HepG2 (cell line): ENCODE data around the gene SKI.
A peak's percentile ranks its signal among the peaks of the same experiment; 100 is the strongest.

Source experiments
- SAFB2 ChIP-seq: sonication (generic); formaldehyde crosslinking; IDR thresholded peaks from 2 replicates; pipeline ENCODE4 v1.5.1; 2020; ENCODE audit warnings: missing genetic modification reagents, low read depth, mild to moderate bottlenecking, borderline replicate concordance
- ZNF343 ChIP-seq: sonication (generic); formaldehyde crosslinking; IDR thresholded peaks from 2 replicates; pipeline ENCODE4 v1.4.0; 2020; ENCODE audit warnings: mild to moderate bottlenecking, missing genetic modification reagents
- TF ChIP-seq, protein P1 (sequence below): sonication (generic); formaldehyde crosslinking; IDR thresholded peaks from 2 replicates; pipeline ENCODE4 v1.5.0; 2020; ENCODE audit warnings: mild to moderate bottlenecking, missing genetic modification reagents, moderate library complexity

DNA sequence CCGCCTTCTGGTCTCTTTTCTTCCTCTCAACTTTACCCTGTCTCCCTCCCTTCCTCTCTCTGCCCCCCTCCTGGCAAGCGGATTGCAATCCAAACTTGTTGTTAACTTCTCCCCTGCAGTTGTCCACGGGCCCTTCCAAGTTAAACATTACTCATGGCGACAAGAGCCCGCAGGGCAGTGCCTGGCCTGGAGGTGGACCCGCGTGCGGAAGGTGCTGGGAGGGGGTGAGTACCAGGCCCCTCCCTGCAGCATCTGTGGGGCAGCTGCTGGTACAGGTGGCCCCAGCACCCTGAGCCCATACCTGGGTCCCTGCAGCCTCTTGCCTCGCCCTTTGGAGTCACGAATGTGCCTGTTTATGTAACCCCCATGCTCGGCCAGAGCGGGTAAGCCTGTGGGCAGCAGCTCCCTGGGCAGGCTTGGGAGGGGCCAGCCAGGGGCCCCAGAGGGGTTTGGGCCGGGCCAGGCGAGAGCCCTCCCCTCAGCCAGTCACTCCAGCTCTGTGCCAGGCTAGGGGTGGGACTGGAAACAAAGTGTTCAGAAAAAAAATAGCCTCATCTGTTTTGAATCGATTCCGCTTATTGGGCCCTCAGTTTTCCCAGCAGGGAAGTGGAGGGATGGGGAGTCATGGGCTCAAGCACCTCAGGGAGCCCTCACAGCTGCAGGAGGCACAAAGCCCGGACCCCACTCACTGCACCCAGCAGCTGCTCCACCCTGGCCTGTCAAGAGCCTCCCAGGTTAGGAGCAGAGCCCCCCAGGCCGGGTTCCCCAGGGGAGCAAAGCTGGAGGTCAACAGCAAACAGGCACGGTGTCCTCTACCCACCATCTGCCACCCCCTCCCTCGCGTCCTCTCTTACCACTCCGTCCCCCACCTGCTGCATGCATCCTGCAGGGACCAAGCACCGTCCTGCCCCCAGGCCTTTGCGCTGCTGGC is 19.5 kb upstream of the SKI start:
- TF ChIP-seq SAFB2 (peak; percentile 30; the same call in 1 of the 2 replicates), ZNF343 (no peak)
- TF ChIP-seq, protein P1, sequence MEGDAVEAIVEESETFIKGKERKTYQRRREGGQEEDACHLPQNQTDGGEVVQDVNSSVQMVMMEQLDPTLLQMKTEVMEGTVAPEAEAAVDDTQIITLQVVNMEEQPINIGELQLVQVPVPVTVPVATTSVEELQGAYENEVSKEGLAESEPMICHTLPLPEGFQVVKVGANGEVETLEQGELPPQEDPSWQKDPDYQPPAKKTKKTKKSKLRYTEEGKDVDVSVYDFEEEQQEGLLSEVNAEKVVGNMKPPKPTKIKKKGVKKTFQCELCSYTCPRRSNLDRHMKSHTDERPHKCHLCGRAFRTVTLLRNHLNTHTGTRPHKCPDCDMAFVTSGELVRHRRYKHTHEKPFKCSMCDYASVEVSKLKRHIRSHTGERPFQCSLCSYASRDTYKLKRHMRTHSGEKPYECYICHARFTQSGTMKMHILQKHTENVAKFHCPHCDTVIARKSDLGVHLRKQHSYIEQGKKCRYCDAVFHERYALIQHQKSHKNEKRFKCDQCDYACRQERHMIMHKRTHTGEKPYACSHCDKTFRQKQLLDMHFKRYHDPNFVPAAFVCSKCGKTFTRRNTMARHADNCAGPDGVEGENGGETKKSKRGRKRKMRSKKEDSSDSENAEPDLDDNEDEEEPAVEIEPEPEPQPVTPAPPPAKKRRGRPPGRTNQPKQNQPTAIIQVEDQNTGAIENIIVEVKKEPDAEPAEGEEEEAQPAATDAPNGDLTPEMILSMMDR (CRISPR knock-in tag), result peak; percentile 16; the same call in 1 of the 2 replicates
